HEK293T (cell line): ENCODE results near the gene ZBTB20.
A peak's percentile ranks its signal among the peaks of the same experiment; 100 is the strongest.

Source experiments
- CTCF ChIA-PET: fragments of 350-600 bp; formaldehyde crosslinking; extraction: SDS; loops from one replicate; lab custom pipeline; 2021; ENCODE audit warnings: antibody characterized with exemption, inconsistent platforms; lab: Yijun Ruan, JAX
- POLR2A ChIA-PET: fragments of 350-600 bp; formaldehyde crosslinking; extraction: SDS; loops from one replicate; lab custom pipeline; 2020; ENCODE audit warnings: antibody characterized with exemption, inconsistent platforms; lab: Yijun Ruan, JAX
- DNase-seq: peaks from one replicate; pipeline ENCODE4 v3.0.0; 2012; ENCODE audit warnings: mixed read lengths; ENCODE audit errors: extremely low spot score
- ARNT ChIP-seq: fragments of 450-650 bp; IDR thresholded peaks from 2 replicates; pipeline ENCODE4 v1.6.1; 2017; ENCODE audit warnings: mild to moderate bottlenecking
- BHLHE40 ChIP-seq: fragments of 450-650 bp; IDR thresholded peaks from 2 replicates; pipeline ENCODE4 v1.6.1; 2016; ENCODE audit warnings: mild to moderate bottlenecking, moderate library complexity, borderline replicate concordance
- CTBP1 ChIP-seq: fragments of 450-650 bp; IDR thresholded peaks from 2 replicates; pipeline ENCODE4 v1.6.1; 2016; ENCODE audit warnings: borderline replicate concordance
- ELF4 ChIP-seq: fragments of 450-650 bp; IDR thresholded peaks from 2 replicates; pipeline ENCODE4 v1.6.1; 2017; ENCODE audit warnings: antibody characterized with exemption
- FOXA1 ChIP-seq: fragments of 450-650 bp; IDR thresholded peaks from 2 replicates; pipeline ENCODE4 v1.6.1; 2016; ENCODE audit warnings: mild to moderate bottlenecking
- FOXK2 ChIP-seq: fragments of 450-650 bp; IDR thresholded peaks from 2 replicates; pipeline ENCODE4 v1.6.1; 2016; ENCODE audit warnings: mild to moderate bottlenecking
- FOXM1 ChIP-seq: fragments of 450-650 bp; IDR thresholded peaks from 2 replicates; pipeline ENCODE4 v1.6.1; 2017; ENCODE audit warnings: mild to moderate bottlenecking, borderline replicate concordance
- HDGF ChIP-seq: fragments of 450-650 bp; IDR thresholded peaks from 2 replicates; pipeline ENCODE4 v1.6.1; 2017; ENCODE audit warnings: antibody characterized with exemption, borderline replicate concordance
- L3MBTL2 ChIP-seq: fragments of 450-650 bp; conservative IDR thresholded peaks from 2 replicates; pipeline ENCODE4 v1.6.1; 2016; ENCODE audit warnings: mild to moderate bottlenecking
- LEF1 ChIP-seq: fragments of 450-650 bp; IDR thresholded peaks from 2 replicates; pipeline ENCODE4 v1.6.1; 2017; ENCODE audit warnings: mild to moderate bottlenecking, borderline replicate concordance
- NFRKB ChIP-seq: fragments of 450-650 bp; IDR thresholded peaks from 2 replicates; pipeline ENCODE4 v1.6.1; 2016; ENCODE audit warnings: mild to moderate bottlenecking, moderate library complexity
- SP1 ChIP-seq: fragments of 450-650 bp; IDR thresholded peaks from 2 replicates; pipeline ENCODE4 v1.6.1; 2017
- SUZ12 ChIP-seq: fragments of 450-650 bp; IDR thresholded peaks from 2 replicates; pipeline ENCODE4 v1.6.1; 2016; ENCODE audit warnings: mild to moderate bottlenecking
- TARDBP ChIP-seq: fragments of 450-650 bp; IDR thresholded peaks from 2 replicates; pipeline ENCODE4 v1.6.1; 2016
- ZNF384 ChIP-seq: fragments of 450-650 bp; IDR thresholded peaks from 2 replicates; pipeline ENCODE4 v1.6.1; 2016
- TF ChIP-seq, protein P1 (sequence below): fragments of 450-650 bp; IDR thresholded peaks from 2 replicates; pipeline ENCODE4 v1.6.1; 2016

ZBTB20 gene

DNA sequence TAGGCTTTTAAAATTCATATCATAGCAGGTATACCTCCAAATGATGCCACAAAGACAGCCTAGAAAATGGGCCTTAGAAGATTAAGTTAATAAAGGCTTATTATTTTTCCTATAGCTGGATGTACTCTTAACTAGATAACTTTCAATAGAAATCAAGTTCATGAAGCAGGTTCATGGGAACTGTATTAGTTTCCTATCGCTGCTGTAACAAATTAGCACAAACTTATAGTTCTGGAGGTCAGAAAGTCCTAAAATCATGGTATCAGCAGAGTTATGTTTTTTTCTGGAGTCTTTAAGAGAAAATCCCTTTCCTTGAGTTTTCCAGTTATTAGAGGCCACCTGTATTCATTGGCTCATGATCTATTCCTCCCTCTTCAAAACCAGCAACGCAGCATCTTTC lies 583.4 kb downstream of the ZBTB20 start:
- ChIA-PET CTCF (no interaction called here), POLR2A (no interaction called here)
- no peak for DNase-seq

DNA sequence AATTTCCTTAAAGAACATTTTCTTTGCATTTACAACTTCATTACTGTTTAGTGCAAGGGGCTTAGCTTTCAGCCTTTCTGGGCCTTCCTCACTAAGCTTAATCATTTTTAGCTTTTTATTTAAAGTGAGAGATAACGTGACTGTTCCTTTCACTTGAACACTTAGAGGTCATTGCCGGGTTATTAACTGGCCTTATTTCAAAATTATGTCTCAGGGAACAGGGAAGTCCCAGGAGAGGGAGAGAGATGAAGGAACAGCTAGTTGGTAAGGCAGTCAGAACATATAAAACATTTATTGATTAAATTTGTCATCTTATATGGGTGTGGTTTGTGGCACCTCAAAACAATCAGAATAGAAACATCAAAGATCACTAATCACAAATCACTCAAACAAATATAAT lies 584.5 kb downstream of the ZBTB20 start:
- ChIA-PET CTCF (no interaction called here), POLR2A (no interaction called here)
- no peak for DNase-seq
- TF ChIP-seq TARDBP, result no peak

More for the DNA sequence above, 583.4 kb downstream of the ZBTB20 start:
- TF ChIP-seq LEF1, result no peak
- no peak for TF ChIP-seq FOXK2
- TF ChIP-seq NFRKB, result no peak
- TF ChIP-seq L3MBTL2, result no peak
- TF ChIP-seq ZNF384, result no peak
- TF ChIP-seq ELF4, result no peak
- no peak for TF ChIP-seq BHLHE40
- TF ChIP-seq HDGF, result no peak
- TF ChIP-seq SUZ12, result no peak
- no peak for TF ChIP-seq FOXM1

DNA sequence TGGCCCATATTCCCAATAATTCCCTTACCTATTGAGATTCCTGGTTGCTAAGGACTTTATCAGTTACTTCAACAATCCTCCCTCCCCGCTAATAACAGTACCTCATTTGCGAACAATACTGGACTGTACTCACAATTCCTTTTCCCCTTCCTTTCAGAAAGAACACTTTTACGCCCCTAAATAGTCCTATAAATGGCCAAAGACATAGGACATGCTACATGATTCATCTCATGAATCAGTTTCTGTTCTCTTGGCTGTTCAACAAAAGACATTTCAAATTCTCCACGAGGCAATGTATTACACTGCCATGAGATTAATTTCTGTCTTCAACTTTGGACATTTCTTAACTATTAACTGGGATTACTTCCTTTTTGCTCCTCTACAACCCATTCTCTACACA lies 588.8 kb downstream of the ZBTB20 start:
- ChIA-PET POLR2A (no interaction called here), CTCF (no interaction called here)
- DNase-seq, result no peak
- TF ChIP-seq SP1, result no peak
- TF ChIP-seq NFRKB, result no peak
- TF ChIP-seq ARNT, result no peak
- TF ChIP-seq, protein P1, sequence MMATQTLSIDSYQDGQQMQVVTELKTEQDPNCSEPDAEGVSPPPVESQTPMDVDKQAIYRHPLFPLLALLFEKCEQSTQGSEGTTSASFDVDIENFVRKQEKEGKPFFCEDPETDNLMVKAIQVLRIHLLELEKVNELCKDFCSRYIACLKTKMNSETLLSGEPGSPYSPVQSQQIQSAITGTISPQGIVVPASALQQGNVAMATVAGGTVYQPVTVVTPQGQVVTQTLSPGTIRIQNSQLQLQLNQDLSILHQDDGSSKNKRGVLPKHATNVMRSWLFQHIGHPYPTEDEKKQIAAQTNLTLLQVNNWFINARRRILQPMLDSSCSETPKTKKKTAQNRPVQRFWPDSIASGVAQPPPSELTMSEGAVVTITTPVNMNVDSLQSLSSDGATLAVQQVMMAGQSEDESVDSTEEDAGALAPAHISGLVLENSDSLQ, result no peak
- TF ChIP-seq SUZ12, result no peak
- no peak for TF ChIP-seq BHLHE40
- TF ChIP-seq LEF1, result no peak
- TF ChIP-seq FOXA1, result no peak
- no peak for TF ChIP-seq ZNF384
- no peak for TF ChIP-seq FOXM1

DNA sequence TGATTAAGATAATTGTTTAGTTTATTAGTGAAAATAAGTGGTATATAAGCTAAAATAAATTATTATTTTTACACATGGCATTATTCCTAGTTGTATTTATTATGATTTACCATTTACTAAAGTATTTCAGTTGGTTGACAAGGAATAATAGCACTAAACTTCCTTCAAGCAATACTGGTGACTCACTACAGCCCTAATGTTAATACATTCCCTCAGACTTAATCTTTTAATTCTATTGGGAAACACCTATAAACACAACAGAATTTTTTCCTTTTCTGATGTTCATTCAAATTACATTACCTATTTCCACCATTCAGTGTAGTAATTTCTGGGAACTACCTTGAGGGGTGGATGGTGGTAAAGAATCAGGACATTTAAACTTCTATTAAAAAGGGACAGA lies 589.3 kb downstream of the ZBTB20 start:
- ChIA-PET POLR2A (no interaction called here), CTCF (no interaction called here)
- no peak for DNase-seq
- TF ChIP-seq, protein P1, result no peak
- TF ChIP-seq LEF1 (no peak), L3MBTL2 (no peak), CTBP1 (no peak), FOXK2 (no peak), NFRKB (no peak), FOXM1 (no peak), BHLHE40 (no peak)

DNA sequence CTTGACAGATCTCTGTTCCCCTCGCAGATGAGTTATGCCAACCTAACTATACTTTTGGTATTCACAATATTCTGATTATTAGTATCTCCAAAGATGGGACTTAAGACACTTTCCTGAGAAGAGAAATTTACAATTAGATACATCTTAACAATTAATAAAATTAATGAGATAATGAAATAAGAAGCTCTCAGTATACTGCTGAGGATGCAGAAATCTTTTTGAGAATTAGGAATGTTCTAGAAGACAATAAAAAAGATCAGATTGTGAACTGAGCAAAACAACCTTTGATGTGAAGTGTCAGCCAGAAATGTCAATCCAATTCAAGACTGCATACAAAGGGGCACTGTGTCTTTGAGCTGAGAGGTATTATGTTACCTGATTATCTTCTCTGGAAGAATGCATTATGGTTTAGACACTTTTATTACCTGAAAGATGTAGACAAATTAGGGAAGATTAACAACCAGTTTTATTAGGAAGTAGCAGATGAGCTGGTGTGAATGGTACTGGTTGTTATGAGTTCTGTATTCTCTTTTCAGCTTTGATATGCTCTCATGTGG lies 590.4 kb downstream of the ZBTB20 start:
- DNase-seq, result no peak
- POLR2A ChIA-PET, result no interaction called here
- CTCF ChIA-PET, result no interaction called here
- TF ChIP-seq, protein P1, result peak; percentile 71
- no peak for TF ChIP-seq ZNF384

DNA sequence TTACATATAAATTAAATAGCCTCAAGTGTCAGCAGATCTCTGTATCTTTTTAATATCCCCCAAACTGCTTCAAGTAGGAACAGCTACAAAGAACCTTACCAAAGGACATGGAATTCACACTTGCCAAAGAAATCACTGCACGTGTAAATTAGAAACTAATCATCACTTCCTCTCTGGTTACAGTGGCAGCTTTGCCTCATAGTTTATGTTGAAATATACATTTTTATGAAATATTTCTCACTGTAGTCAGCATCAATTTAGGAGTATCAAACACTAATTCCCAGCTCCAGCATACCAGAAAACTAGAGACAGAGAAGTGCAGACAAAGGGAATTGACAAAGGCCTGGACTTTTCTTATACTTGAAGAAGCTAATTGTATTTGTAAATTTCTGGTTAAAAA lies 592.4 kb downstream of the ZBTB20 start:
- no peak for TF ChIP-seq LEF1
- no peak for TF ChIP-seq TARDBP
- TF ChIP-seq, protein P1, result no peak
- no peak for TF ChIP-seq HDGF
- TF ChIP-seq ARNT, result no peak
- TF ChIP-seq SUZ12, result no peak
- TF ChIP-seq BHLHE40, result no peak
- TF ChIP-seq L3MBTL2, result no peak
- no peak for TF ChIP-seq SP1
- no peak for DNase-seq
- CTCF ChIA-PET, result no interaction called here
- POLR2A ChIA-PET, result no interaction called here

DNA sequence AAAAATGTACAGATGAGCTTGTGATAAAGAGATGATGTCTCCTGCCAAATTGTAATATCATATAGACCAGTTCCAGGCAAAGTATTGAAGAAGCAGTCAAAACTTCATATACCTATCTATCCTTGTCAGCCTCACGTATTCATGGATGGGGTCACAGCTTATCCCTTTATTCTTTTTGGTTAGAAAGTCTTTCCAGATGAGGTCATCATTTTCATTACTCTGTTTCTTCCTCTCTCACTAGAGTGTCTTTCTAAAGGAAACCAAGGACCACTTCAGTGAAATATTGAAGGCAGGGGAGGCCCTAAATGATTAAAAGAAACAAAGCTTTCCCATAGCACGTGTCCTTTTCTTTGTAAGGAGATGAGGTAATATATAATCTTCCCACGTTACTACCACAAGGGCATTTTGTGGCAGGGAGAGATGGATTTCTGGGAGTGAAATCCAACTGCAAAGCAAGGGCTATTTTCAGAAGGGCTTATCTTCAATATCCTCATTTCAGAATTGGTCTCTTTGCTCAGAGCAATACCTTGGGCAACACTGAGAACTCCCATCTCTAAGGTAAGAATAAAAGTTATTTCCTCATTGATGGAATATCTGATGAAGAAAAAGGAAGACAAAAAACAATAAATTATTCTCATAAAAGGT lies 593.0 kb downstream of the ZBTB20 start:
- no peak for DNase-seq
- TF ChIP-seq L3MBTL2, result no peak
- no peak for TF ChIP-seq FOXM1
- TF ChIP-seq ELF4, result no peak
- TF ChIP-seq LEF1, result no peak
- TF ChIP-seq FOXK2, result no peak
- no peak for TF ChIP-seq BHLHE40
- no peak for TF ChIP-seq CTBP1
- TF ChIP-seq, protein P1, result no peak
- TF ChIP-seq ZNF384, result no peak
- POLR2A ChIA-PET, result no interaction called here
- CTCF ChIA-PET, result no interaction called here
